Erythroblast (primary cell): ENCODE results near the gene ERCC3.

Experiments
- GATA1 ChIP-seq: IDR thresholded peaks from 2 replicates; pipeline ENCODE4 v1.6.1; 2011; ENCODE audit warnings: low read depth, mild to moderate bottlenecking, control low read depth, low read length, moderate library complexity
- POLR2A ChIP-seq: IDR thresholded peaks from 2 replicates; pipeline ENCODE4 v1.6.1; 2011; ENCODE audit warnings: mild to moderate bottlenecking, low read length

DNA sequence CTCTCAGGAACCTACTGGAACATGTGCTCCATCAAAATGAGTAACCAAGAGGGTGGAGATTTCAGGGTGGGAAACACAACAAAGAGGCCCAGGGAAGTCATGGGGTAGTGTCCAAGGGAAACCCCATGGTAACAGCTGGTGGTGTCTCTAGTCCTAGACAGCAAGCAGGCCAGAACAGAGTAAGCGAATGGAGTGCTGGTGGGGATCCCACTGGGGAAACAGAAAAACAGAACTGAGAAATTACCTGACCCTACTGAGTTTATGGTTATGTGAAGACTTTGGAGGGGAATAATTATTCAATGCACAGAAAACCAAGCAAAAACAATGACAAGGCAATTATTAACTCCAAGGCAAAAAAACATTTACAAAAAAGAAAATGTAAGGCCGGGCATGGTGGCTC lies 16.9 kb downstream of the ERCC3 start:
- TF ChIP-seq POLR2A: no peak
- no peak for TF ChIP-seq GATA1
